K562 (cell line): ENCODE data around the gene KIF19. TPM values are rescaled to one million over a fixed set of nuclear protein-coding genes. Genes with fewer than 3 reads are reported as not detected.
A peak's percentile ranks its signal among the peaks of the same experiment; 100 is the strongest.

Experiments used
- BRF1 ChIP-seq: IDR thresholded peaks from 3 replicates; pipeline ENCODE4 v1.6.1; 2011; ENCODE audit warnings: borderline replicate concordance, mild to moderate bottlenecking; ENCODE audit not compliant: insufficient read length; ENCODE audit errors: extremely low read depth
- E2F3 ChIP-seq: fragments of 250-450 bp; sonication (Bioruptor Pico); IDR thresholded peaks from 2 replicates; pipeline ENCODE4 v1.4.0; 2020; ENCODE audit warnings: mild to moderate bottlenecking
- ETV5 ChIP-seq: sonication (generic); formaldehyde crosslinking; IDR thresholded peaks from 2 replicates; pipeline ENCODE4 v1.4.0; 2020; ENCODE audit warnings: low read depth, mild to moderate bottlenecking, missing genetic modification reagents
- GABPA ChIP-seq: fragments of 200-800 bp; sonication (Bioruptor generic); conservative IDR thresholded peaks from 2 replicates; pipeline ENCODE4 v1.6.1; 2016; ENCODE audit warnings: low read depth, missing genetic modification characterization, missing compliant biosample characterization
- HDGF ChIP-seq: fragments of 450-650 bp; IDR thresholded peaks from 2 replicates; pipeline ENCODE4 v1.6.1; 2016
- HIVEP1 ChIP-seq: fragments of 250-450 bp; sonication (Bioruptor Pico); IDR thresholded peaks from 2 replicates; pipeline ENCODE4 v1.4.0; 2020; ENCODE audit warnings: mild to moderate bottlenecking
- HLTF ChIP-seq: fragments of 450-650 bp; IDR thresholded peaks from 2 replicates; pipeline ENCODE4 v1.6.1; 2016
- JUN ChIP-seq, 2 experiments: sonication (generic) in 1 of 2; formaldehyde crosslinking in 1 of 2; IDR thresholded peaks; 2 replicates each; pipeline versions ENCODE4 v1.6.1 to v1.8.0; 2012 to 2022; ENCODE audit warnings: borderline replicate concordance in 2 of 2, mild to moderate bottlenecking in 2 of 2, improper control_type of control experiment in 1 of 2, low read depth in 1 of 2, low read length in 1 of 2, missing genetic modification reagents in 1 of 2
- KLF10 ChIP-seq: fragments of 250-450 bp; sonication (Bioruptor Pico); IDR thresholded peaks from 2 replicates; pipeline ENCODE4 v1.6.1; 2021; ENCODE audit warnings: matching md5 sums
- KLF13 ChIP-seq: fragments of 450-650 bp; IDR thresholded peaks from 2 replicates; pipeline ENCODE4 v1.6.1; 2016; ENCODE audit warnings: missing genetic modification characterization, low read depth, mild to moderate bottlenecking, missing compliant biosample characterization, moderate library complexity, borderline replicate concordance
- MAZ ChIP-seq, 2 experiments: fragments of 450-650 bp in 1 of 2; sonication (generic) in 1 of 2; formaldehyde crosslinking; IDR thresholded peaks in 1 of 2; conservative IDR thresholded peaks in 1 of 2; 2 replicates each; pipeline versions ENCODE4 v1.4.0 to v1.5.0; 2020; ENCODE audit warnings: mild to moderate bottlenecking in 1 of 2, missing genetic modification reagents in 1 of 2
- NCOA6 ChIP-seq: fragments of 450-650 bp; IDR thresholded peaks from 2 replicates; pipeline ENCODE4 v1.6.1; 2017; ENCODE audit warnings: mild to moderate bottlenecking
- NFIX ChIP-seq: fragments of 250-450 bp; sonication (Bioruptor Pico); IDR thresholded peaks from 2 replicates; pipeline ENCODE4 v1.4.0; 2020; ENCODE audit warnings: low read depth, mild to moderate bottlenecking, moderate library complexity
- POLR2AphosphoS5 ChIP-seq: IDR thresholded peaks from 2 replicates; pipeline ENCODE4 v1.6.1; 2011; ENCODE audit warnings: mild to moderate bottlenecking, low read depth, low read length, moderate library complexity; ENCODE audit not compliant: control insufficient read depth, insufficient read depth
- PURB ChIP-seq: sonication (generic); formaldehyde crosslinking; IDR thresholded peaks from 2 replicates; pipeline ENCODE4 v1.9.0; 2021; ENCODE audit warnings: low read depth, mild to moderate bottlenecking, missing genetic modification reagents
- RUNX1 ChIP-seq: sonication (generic); IDR thresholded peaks from 2 replicates; pipeline ENCODE4 v1.6.1; 2016; ENCODE audit warnings: antibody characterized with exemption, low read depth
- SOX6 ChIP-seq: fragments of 450-650 bp; IDR thresholded peaks from 2 replicates; pipeline ENCODE4 v1.6.1; 2014; ENCODE audit warnings: mild to moderate bottlenecking
- SPI1 ChIP-seq: IDR thresholded peaks from 2 replicates; pipeline ENCODE4 v1.6.1; 2011; ENCODE audit warnings: low read depth, low read length, control low read depth, borderline replicate concordance
- XRCC5 ChIP-seq: fragments of 200-400 bp; formaldehyde crosslinking; IDR thresholded peaks from 2 replicates; pipeline ENCODE4 v1.6.1; 2017; ENCODE audit warnings: low read depth, mild to moderate bottlenecking, low read length
- ZNF444 ChIP-seq: fragments of 250-450 bp; sonication (Bioruptor Pico); IDR thresholded peaks from 2 replicates; pipeline ENCODE4 v1.4.0; 2020; ENCODE audit warnings: mild to moderate bottlenecking, moderate library complexity
- ZNF699 ChIP-seq: fragments of 250-450 bp; sonication (Bioruptor Pico); IDR thresholded peaks from 2 replicates; pipeline ENCODE4 v1.8.0; 2021; ENCODE audit warnings: mild to moderate bottlenecking, moderate library complexity; ENCODE audit not compliant: insufficient replicate concordance
- ZNF780A ChIP-seq: fragments of 250-450 bp; sonication (Bioruptor Pico); IDR thresholded peaks from 2 replicates; pipeline ENCODE4 v1.5.0; 2021; ENCODE audit warnings: mild to moderate bottlenecking
- polyA plus RNA-seq, 8 experiments: library from polyadenylated mRNA; depleted of rRNA in 4 of 8; stranded (reverse) in 5 of 8; unstranded in 3 of 8; fragments of >200 nt; fragmentation: Nextera tagmentation in 2 of 8; fragmentation: Illumina TruSeq in 1 of 8; extraction: Ambion mirVana in 2 of 8; extraction: Trizol in 1 of 8; gene quantifications; 2 replicates each; pipeline versions ENCODE4 v1.2.1 to v1.2.3, GENCODE V29; 2011 to 2014; ENCODE audit warnings: inconsistent platforms in 1 of 8, missing spikeins in 1 of 8
- total RNA-seq, 7 experiments: library from RNA; depleted of rRNA in 6 of 7; stranded (reverse); fragments of >200 nt in 6 of 7; fragmentation: Illumina TruSeq in 2 of 7; extraction: Trizol in 2 of 7; gene quantifications; 2 replicates each; pipeline versions ENCODE4 v1.2.1 to v1.2.3, GENCODE V29; 2011 to 2021; ENCODE audit warnings: low replicate concordance in 1 of 7
- TF ChIP-seq, protein P1 (sequence below), 2 experiments: fragments of 450-650 bp; conservative IDR thresholded peaks; 2 replicates each; pipeline ENCODE4 v1.6.1; 2017; ENCODE audit warnings: mild to moderate bottlenecking in 2 of 2, moderate library complexity in 2 of 2
- TF ChIP-seq, protein P2 (sequence below), 2 experiments: IDR thresholded peaks; 2 replicates each; pipeline ENCODE4 v1.6.1; 2011; ENCODE audit warnings: borderline replicate concordance in 1 of 2, control low read depth in 1 of 2, low read depth in 1 of 2, low read length in 1 of 2, mild to moderate bottlenecking in 1 of 2, mixed read lengths in 1 of 2, moderate library complexity in 1 of 2; ENCODE audit not compliant: insufficient read depth in 1 of 2, insufficient read length in 1 of 2, poor library complexity in 1 of 2, severe bottlenecking in 1 of 2; ENCODE audit errors: extremely low read depth in 1 of 2
- TF ChIP-seq, protein P3 (sequence below): fragments of 250-450 bp; sonication (Bioruptor Pico); IDR thresholded peaks from 2 replicates; pipeline ENCODE4 v1.6.1; 2021; ENCODE audit warnings: mild to moderate bottlenecking
- TF ChIP-seq, protein P4 (sequence below), 2 experiments: fragments of 250-450 bp in 1 of 2; fragments of 450-650 bp in 1 of 2; sonication (Bioruptor Pico) in 1 of 2; IDR thresholded peaks; 2 replicates each; pipeline versions ENCODE4 v1.6.1 to v1.8.0; 2016 to 2021; ENCODE audit warnings: mild to moderate bottlenecking in 2 of 2, moderate library complexity in 2 of 2, missing compliant biosample characterization in 1 of 2, missing genetic modification characterization in 1 of 2

KIF19 gene
- total and polyA plus RNA-seq, 9 of the 15 experiments (the other 6 are each of a cell fraction or from before 2014, with no cell fraction given), result 0.10 TPM; not detected in 8

DNA sequence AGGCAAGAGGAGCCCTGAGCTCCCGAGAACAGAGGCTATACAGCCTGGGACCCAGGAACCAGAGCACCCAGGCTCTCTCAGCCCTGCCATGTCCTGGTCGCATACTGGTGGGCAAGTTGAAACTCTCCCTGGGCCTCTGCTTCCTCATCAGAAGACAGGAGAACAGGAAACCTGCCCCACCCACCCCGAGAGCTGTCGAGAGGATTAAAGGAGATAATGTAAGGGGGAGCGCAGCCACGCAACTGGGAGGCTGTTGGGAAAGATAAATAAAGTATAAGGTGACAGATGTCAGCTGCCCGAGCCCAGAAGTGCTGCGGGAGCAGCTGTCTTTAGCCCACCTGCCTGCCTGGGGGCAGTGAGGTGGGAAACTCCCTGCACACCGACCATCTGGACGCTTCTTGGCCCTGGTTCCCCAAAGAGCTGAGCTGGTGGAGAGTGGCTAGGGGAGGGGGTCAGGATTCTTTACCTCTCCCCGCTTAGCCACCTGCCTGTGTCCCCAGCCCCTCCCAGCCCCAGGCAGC is 6.8 kb downstream of the KIF19 start (continued):
- TF ChIP-seq ZNF780A (CRISPR knock-in tag), result no peak
- TF ChIP-seq HIVEP1 (CRISPR knock-in tag), result no peak
- peak in 1 of 2 experiments; percentile 48; a peak in 1 of 4 replicates for TF ChIP-seq MAZ (CRISPR knock-in tag; conservative IDR thresholded peaks at IDR 0.05 in 1 of 2, IDR thresholded peaks at IDR 0.05 in 1 of 2)
- TF ChIP-seq POLR2AphosphoS5, result peak; percentile 91
- no peak for TF ChIP-seq RUNX1
- 0 out of 2 replicates have a peak, but pooled peaks have one; percentile 25 for TF ChIP-seq SPI1
- no peak for TF ChIP-seq ZNF699 (CRISPR knock-in tag)
- no peak for TF ChIP-seq ETV5 (CRISPR knock-in tag)
- no peak for TF ChIP-seq HDGF
- TF ChIP-seq NCOA6, result no peak
- TF ChIP-seq XRCC5, result no peak
- TF ChIP-seq, protein P1, sequence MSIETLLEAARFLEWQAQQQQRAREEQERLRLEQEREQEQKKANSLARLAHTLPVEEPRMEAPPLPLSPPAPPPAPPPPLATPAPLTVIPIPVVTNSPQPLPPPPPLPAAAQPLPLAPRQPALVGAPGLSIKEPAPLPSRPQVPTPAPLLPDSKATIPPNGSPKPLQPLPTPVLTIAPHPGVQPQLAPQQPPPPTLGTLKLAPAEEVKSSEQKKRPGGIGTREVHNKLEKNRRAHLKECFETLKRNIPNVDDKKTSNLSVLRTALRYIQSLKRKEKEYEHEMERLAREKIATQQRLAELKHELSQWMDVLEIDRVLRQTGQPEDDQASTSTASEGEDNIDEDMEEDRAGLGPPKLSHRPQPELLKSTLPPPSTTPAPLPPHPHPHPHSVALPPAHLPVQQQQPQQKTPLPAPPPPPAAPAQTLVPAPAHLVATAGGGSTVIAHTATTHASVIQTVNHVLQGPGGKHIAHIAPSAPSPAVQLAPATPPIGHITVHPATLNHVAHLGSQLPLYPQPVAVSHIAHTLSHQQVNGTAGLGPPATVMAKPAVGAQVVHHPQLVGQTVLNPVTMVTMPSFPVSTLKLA (conservative IDR thresholded peaks at IDR 0.05), result peak in 1 of 2 experiments; percentile 80; a peak in 2 of 4 replicates
- TF ChIP-seq, protein P2, sequence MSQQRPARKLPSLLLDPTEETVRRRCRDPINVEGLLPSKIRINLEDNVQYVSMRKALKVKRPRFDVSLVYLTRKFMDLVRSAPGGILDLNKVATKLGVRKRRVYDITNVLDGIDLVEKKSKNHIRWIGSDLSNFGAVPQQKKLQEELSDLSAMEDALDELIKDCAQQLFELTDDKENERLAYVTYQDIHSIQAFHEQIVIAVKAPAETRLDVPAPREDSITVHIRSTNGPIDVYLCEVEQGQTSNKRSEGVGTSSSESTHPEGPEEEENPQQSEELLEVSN (IDR thresholded peaks at IDR 0.05; ENCODE audit: borderline replicate concordance in 1 of 2, extremely low read depth in 1 of 2, insufficient read depth in 1 of 2, insufficient read length in 1 of 2, low read depth in 1 of 2, low read length in 1 of 2, poor library complexity in 1 of 2, severe bottlenecking in 1 of 2), result no peak
- no peak for TF ChIP-seq HLTF
- TF ChIP-seq E2F3 (CRISPR knock-in tag), result no peak
- TF ChIP-seq, protein P3, sequence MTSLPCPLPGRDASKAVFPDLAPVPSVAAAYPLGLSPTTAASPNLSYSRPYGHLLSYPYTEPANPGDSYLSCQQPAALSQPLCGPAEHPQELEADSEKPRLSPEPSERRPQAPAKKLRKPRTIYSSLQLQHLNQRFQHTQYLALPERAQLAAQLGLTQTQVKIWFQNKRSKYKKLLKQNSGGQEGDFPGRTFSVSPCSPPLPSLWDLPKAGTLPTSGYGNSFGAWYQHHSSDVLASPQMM, result no peak
- TF ChIP-seq PURB (CRISPR knock-in tag), result no peak
- TF ChIP-seq NFIX (CRISPR knock-in tag), result no peak
- no peak for TF ChIP-seq BRF1
- TF ChIP-seq GABPA (tag), result no peak
- TF ChIP-seq ZNF444 (CRISPR knock-in tag), result no peak
- TF ChIP-seq KLF13 (tag), result no peak
- no peak for TF ChIP-seq JUN (IDR thresholded peaks at IDR 0.05; ENCODE audit: borderline replicate concordance, low read depth, low read length)
- no peak for TF ChIP-seq JUN (CRISPR knock-in tag; IDR thresholded peaks at IDR 0.05; ENCODE audit: borderline replicate concordance)
- TF ChIP-seq KLF10 (CRISPR knock-in tag), result no peak
- TF ChIP-seq, protein P4, sequence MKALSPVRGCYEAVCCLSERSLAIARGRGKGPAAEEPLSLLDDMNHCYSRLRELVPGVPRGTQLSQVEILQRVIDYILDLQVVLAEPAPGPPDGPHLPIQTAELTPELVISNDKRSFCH (CRISPR knock-in tag; IDR thresholded peaks at IDR 0.05), result no peak
- TF ChIP-seq, protein P4 (tag; IDR thresholded peaks at IDR 0.05), result no peak
- peak; percentile 79 for TF ChIP-seq SOX6
